SIG-M5 (cell line): ENCODE results near the gene GIPC3.
"Not testable (repeated sequence)": the region's sequence is repeated elsewhere in the genome, so short reads cannot be mapped to it uniquely, and the experiment has no call there.

Source experiments
- DNase-seq: peaks from one replicate; lab custom pipeline; 2025; lab: John Stamatoyannopoulos, UW

The GIPC3 gene

GRCh38 chr19:3576696-3577443, 8.4 kb upstream of the GIPC3 start:
- no peak for DNase-seq

DNA sequence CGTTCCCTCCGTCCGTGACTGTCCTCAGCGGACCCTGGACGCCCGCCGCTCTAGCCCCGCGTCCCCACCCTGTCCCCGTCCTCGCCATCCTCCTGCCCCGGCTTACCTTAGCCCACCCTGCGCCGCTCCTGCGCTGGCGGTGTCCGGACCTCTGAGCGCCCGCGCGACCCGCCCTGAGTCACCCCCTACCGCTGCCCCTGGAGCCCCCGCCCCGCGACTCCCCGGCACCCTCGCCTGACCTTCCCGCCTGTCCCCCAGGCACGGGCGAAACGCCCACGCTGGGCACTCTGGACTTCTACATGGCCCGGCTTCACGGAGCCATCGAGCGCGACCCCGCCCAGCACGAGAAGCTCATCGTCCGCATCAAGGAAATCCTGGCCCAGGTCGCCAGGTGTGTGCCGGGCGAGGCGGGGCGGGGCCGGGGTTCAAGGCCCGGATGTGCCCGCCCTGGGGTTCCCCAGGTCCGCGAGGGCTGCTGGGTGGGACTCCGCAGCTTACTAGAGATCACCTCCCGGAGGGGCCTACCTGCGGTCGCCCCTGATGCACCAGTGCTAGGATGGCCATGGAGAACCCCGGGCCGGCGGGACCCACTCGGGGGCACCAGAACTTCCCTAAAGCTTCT, 7.4 kb upstream of the GIPC3 start:
- DNase-seq = no peak

DNA sequence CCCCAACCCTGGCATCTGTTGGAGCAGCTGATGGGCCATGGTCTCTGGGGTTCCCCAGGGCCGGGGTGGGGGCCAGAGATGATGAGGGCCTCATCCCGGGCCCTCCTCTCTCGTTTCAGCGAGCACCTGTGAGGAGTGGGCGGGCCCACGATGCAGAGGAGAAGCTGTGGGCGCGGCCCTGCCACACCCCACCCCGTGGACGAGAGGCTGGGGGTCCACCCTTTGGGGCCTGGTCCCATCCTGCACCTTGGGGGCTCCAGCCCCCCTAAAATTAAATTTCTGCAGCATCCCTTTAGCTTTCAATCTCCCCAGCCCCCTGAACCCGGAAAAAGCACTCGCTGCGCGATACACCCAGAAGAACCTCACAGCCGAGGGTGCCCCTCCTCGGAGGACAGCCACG, 6.9 kb upstream of the GIPC3 start:
- DNase-seq = no peak

DNA sequence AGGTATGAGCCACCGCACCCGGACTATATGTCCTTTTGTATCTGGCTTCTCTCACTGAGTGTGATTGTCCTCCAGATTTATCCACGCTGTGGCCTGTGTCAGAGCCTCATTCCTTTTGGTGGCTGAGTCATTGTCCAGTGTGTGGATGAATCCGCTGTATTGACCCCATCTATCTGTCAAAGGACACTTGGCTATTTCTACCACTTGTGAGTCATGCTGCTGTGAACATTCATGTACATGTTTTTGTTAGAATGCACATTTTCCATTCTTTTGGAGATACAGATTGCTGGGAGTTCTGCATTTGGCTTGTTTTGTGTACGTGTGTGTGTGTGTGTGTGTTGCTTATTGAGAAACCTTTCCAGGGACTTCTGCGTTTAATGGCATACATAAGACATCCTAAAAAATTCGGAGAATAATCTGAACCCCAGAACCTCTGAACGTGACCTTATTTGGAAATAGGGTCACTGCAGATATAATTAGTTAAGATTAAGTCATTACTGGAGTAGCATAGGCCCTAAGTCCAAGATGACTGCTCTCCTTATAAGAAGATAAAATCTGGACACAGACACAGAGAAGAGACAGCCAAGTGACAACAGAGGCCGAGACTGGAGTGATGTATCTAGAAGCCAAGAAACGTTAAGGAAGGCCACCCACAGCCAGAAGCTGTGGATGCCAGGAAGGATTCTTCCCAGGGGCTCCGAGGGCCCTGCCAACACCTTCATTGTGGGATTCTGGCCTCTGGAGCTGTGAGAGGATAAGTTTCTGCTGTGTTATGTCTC, 4.9 kb upstream of the GIPC3 start:
- DNase-seq = no peak

GRCh38 chr19:3581792-3582191, 3.5 kb upstream of the GIPC3 start:
- DNase-seq = not testable (repeated sequence)

DNA sequence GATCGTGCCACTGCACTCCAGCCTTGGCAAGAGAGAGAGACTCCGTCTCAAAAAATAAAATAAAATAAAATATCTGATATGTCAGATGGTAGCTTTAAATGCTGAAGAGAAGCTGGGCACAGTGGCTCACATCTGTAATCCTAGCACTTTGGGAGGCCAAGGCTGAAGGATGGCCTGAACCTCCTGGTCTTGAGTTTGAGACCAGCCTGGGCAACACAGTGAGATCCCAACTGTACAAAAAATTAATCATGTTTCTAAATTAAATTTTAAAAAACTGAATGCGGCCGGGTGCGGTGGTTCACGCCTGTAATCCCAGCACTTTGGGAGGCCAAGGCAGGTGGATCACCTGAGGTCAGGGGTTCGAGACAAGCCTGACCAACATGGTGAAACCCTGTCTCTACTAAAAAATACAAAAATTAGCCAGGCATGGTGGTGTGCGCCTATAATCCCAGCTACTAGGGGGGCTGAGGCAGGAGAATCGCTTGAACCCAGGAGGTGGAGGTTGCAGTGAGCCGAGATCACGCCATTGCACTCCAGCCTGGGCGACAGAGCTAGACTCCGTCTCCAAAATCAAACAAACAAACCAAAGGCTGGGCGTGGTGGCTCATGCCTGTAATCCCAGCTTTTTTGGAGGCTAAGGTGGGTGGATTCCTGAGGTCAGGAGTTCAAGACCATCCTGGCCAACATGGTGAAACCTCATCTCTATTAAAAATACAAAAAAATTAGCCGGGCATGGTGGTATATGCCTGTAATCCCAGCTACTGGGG, 1.1 kb upstream of the GIPC3 start:
- DNase-seq = not testable (repeated sequence)

- DNase-seq = no peak
These were observed 899 bp downstream of the GIPC3 start for GRCh38 chr19:3586127-3586626.

DNA sequence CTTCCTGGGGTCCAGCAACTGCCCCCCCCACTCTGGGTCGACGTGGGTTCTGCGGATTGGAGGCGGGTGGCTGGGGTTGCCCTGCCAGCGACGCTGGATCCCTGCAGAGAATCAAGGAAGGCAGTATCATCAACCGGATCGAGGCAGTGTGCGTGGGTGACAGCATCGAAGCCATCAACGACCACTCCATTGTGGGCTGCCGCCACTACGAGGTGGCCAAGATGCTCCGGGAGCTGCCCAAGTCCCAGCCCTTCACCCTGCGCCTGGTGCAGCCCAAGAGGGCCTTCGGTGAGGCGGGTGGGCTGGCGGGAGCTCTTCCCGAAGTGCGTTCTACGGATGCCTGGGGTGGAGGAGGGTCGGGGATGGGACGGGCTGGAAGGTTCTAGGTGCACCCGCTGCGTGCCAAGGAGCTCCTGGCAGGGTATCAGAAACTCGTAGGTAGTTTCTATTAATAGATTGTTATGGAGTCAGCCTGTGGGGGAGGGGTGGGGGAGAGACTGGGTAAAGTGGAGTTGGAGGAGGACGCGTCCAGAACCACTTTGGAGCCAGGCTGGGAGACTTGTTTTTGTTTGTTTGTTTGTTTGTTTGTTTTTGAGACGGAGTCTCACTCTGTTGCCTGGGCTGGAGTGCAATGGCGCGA, 1.5 kb downstream of the GIPC3 start:
- no peak for DNase-seq

DNA sequence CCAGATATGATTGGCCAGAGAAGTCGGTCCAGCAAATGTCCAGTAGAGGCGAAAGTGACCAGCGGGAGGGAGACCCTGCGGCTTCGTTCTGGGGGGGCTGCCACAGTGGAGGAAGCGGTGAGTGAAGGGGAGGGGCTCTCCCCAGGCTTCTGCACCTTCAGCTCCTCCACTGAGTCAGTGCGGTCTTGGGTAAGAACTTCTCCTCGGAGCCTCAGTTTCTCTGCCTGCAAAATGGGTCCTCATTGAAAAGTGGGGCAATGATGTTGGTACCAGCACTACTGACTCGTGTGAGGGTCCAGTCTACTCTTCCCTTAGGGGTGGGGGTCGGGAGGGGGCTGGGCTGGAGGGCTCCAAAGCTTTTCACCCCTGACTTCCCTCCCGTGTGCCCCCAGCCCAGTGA, 4.2 kb downstream of the GIPC3 start:
- no peak for DNase-seq

- DNase-seq = no peak
These were observed 4.7 kb downstream of the GIPC3 start for GRCh38 chr19:3589949-3590348.

GRCh38 chr19:3590991-3591659, 5.8 kb downstream of the GIPC3 start:
- DNase-seq = no peak

- DNase-seq = no peak
These were observed 6.8 kb downstream of the GIPC3 start for GRCh38 chr19:3591876-3592613.

GRCh38 chr19:3593156-3593555, 7.9 kb downstream of the GIPC3 start:
- no peak for DNase-seq

DNA sequence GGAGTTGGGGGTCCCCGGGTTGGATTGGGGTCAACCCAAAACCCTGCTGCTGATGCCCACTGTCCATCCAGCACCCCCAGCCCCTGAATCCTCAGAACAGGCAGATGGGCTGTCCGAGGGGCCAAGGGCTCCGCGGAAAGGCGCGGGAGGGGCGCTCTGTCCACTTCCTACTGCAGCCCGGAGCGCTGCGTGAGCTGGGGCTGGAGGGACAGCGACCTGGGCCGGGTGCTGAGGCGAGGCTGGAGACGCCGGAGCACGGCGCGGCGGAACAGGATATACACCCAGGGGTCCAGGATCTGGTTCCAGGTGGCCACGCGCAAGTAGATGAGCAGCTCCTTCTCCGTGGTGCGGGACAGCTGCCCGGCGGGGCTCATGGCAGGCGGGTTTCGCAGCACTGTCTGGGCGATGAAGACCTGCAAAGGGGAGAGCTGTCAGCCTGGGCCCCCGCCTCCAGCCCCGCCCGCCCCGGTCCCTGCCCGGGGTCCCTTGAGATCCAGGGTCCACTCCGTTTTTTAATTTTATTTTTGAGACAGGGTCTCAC, 10.3 kb downstream of the GIPC3 start:
- no peak for DNase-seq

DNA sequence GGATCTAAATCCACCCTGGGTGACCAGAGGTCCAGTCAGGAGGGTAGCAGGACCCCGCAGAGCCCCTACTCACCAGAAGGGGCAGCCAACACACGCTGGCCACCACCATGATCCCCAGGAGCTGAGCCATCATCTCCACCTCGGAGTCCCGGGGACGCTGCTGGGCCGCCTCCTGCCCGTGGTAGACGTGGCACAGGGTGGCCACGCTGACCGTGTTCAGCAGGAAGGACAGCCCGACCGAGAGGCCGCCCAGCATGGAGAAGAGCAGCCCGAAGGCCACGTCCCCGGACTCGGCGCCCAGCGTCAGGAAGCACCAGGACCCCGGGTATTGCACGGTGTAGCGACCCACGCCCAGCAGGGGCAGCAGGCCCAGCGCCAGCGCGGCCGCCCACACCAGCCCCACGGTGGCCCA, 14.5 kb downstream of the GIPC3 start:
- DNase-seq = no peak

- no peak for DNase-seq
These were observed 15.7 kb downstream of the GIPC3 start for GRCh38 chr19:3601021-3601420.

GRCh38 chr19:3603121-3603811, 18.0 kb downstream of the GIPC3 start:
- no peak for DNase-seq

DNA sequence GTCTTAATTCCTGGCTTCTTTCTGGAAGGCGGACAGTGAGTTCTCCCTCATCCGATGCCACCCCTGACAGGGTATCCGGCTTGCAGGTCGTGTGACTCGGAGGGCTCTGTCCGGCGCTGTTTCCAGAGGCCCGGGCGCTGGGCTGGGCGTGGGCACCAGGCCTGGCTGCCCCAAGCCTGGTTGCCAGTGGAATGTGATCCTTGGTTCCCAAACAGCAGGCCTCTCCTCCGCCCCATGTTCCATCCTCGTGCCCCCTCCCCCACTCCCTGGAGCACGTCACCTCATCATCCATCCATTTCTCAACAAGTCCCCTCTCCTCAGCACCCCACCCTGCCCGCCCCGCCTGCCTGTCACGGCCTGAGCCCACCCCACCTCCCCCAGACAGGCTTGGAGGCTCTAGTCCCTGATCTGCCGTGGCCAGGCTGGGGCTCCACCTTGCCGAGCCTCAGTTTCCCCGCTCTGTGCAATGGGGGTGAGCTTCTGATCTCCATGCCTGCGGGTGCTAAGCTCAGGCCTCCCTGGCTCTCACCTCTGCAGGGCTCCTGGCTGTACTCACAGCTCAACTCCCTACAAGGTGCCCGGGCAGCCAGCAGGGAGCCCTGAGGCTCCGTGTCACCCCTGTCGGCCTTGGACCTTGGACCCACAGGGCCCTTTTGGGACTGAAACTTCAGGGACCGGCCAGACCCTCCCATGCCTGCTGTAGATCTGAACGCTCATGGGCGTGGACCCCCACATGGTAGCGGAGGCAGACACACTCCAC, 19.1 kb downstream of the GIPC3 start:
- DNase-seq = no peak

DNA sequence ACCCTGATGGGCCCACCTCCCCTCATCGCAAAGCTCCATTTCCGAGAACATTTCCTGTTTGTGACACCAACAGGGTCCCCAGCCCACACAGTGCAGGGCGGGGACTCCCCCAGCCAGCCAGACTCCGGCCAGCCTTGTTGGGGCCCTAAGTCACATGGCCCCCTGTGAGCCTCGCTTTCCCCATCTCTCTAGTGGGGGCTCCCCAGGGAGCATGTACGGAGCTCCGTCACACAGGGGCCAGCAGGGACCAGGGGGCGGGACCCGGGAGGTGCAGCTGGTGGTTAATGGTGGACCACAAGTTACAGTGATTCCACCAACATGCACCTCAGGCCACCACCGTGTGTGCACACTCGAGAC, 19.7 kb downstream of the GIPC3 start:
- no peak for DNase-seq
